Measurements from ENCODE around the gene BMP5.

BMP5 gene

GRCh38 chr6:55841341-55841740, 34.0 kb downstream of the BMP5 start:
- H3K4me3 ChIP-seq (ENCODE audit: low read length): no peak overlapping the region
- no peak for TF ChIP-seq ZNF274 (IDR thresholded peaks at IDR 0.05; ENCODE audit: low read depth, low read length)

DNA sequence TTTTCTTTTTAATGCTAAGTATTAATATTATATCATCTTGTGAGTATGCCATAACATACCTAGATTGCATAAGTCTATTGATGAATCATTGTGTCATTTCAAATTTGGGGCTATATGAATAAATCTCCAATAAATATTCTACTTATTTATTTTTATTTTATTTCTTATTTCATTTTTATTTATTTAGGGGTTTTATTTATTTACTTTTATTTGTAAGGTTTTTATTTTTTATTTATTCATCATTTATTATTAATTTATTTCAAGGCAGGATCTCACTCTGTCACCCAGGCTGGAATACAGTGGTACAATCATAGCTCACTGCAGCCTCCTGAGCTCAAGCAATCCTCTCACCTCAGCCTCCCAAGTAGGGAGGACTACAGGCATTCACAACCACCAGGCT, 36.3 kb downstream of the BMP5 start:
- H3K4me3 ChIP-seq (ENCODE audit: low read length): no peak overlapping the region
- TF ChIP-seq ZNF274 (IDR thresholded peaks at IDR 0.05; ENCODE audit: low read depth, low read length): no peak

GRCh38 chr6:55836945-55837344, 38.4 kb downstream of the BMP5 start:
- TF ChIP-seq ZNF274 (IDR thresholded peaks at IDR 0.05; ENCODE audit: low read depth, low read length): no peak
- no peak overlapping the region for H3K4me3 ChIP-seq (ENCODE audit: low read length)

DNA sequence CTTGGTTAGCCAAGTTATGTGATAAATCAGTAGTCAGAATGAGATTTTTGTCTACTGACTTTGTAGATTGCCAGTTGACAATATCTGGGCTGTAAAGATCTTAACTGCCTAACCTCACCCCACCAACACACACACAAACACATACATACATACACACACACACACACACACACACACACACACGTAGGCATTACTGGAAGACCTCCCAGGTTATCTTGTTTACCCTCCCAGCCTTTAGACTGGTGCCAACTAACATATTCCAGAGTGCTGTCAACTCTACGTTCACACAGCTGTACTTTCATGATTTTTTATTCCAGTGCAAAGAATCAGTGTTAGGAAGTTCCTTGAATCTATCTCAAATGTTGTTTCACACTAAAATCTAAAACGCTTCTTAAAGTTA, 38.9 kb downstream of the BMP5 start:
- H3K4me3 ChIP-seq (ENCODE audit: low read length): no peak overlapping the region
- no peak for TF ChIP-seq ZNF274 (IDR thresholded peaks at IDR 0.05; ENCODE audit: low read depth, low read length)

GRCh38 chr6:55835220-55835619, 40.2 kb downstream of the BMP5 start:
- no peak overlapping the region for H3K4me3 ChIP-seq (ENCODE audit: low read length)
- no peak for TF ChIP-seq ZNF274 (IDR thresholded peaks at IDR 0.05; ENCODE audit: low read depth, low read length)

DNA sequence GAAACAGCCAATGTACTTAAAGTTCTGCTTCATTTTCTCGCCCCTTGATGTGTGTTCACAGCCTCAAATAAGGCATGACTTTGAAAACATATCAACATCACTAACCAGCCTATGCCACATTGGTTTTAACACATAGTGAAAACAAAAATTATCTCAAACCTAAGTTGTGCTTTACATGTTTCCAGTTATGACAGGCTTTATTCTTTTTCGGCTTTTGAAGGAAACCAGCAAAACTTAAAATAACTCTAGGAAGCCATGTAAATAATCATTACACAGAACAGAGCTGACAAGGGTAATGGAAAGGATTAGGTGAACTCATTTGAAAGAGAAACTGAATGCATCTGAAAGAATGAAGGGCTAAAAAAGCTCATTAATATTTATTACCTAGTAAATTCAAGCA, 42.1 kb downstream of the BMP5 start:
- no peak overlapping the region for H3K4me3 ChIP-seq (ENCODE audit: low read length)
- no peak for TF ChIP-seq ZNF274 (IDR thresholded peaks at IDR 0.05; ENCODE audit: low read depth, low read length)

DNA sequence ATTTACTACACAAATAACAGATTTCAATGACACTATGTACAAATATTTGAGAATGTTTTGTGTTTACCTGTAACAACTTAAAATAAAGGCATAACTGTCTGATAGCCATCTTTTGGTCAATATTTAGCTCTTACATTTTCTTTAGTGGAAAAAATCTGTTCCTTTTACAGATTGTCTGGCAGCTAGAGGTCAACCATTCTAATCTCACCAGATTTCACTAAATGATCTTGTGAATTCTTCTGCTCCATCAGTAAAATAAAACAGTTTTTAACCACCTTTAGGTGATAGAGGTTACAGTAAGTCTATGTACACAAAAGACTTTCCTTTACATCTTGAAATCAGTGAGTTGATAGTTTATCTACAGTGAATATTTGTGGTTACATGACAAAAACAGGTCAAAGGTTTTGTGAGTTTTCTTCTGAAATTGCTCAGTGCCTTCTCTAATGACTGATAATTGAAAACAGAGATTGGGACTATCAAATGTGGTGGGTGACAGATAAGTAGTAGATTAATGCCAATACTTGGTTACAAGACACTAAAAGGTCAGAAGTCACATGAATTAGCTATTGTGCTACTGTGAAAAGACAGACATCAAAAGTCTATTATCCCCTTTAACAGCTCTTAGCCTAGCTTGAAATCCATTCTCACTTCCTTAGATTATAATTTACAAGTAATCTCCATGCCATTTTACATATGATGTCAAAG, 47.4 kb downstream of the BMP5 start:
- TF ChIP-seq ZNF274 (IDR thresholded peaks at IDR 0.05; ENCODE audit: low read depth, low read length): no peak
- no peak overlapping the region for H3K4me3 ChIP-seq (ENCODE audit: low read length)

DNA sequence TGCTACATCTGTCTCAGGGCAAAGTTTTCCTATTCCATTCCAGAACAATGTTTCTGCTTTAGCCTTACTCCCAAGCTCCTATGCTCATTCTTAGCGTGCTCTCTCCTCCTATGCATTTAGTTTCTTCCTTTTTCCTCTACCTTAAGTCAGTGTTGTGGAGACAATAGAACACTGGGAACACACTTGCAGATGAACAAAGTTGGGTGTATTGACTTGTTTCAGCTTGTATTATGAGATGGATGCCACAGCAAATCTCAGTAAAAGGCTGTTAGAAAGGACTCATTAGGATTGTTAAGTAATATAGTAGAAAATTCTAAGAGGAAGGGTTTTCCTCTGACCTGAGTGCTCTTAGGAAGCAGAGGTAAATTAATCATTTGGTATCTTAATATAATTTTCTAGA, 48.4 kb downstream of the BMP5 start:
- no peak overlapping the region for H3K4me3 ChIP-seq (ENCODE audit: low read length)
- TF ChIP-seq ZNF274 (IDR thresholded peaks at IDR 0.05; ENCODE audit: low read depth, low read length): no peak

- no peak for TF ChIP-seq ZNF274 (IDR thresholded peaks at IDR 0.05; ENCODE audit: low read depth, low read length)
- no peak overlapping the region for H3K4me3 ChIP-seq (ENCODE audit: low read length)
Observed at GRCh38 chr6:55825402-55826051, 49.9 kb downstream of the BMP5 start.

DNA sequence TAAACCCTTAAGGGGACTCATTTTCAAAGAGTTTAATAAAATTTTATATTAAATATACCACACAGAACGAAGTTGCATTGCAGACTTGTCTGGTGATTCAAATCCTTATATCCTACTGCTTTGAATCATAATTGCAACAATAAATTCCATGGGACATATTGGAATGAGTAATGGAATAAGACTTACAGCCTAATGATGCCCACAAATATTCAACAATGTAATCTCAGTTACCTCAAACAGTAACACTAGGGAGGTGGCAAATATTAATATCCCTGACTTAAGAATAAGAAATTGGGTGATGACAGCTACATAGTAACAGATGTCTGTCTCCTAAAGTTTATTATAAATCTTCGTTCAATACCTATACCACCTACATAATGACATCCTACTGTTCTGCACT, 52.6 kb downstream of the BMP5 start:
- H3K4me3 ChIP-seq (ENCODE audit: low read length): no peak overlapping the region
- TF ChIP-seq ZNF274 (IDR thresholded peaks at IDR 0.05; ENCODE audit: low read depth, low read length): no peak

GRCh38 chr6:55822005-55822404, 53.4 kb downstream of the BMP5 start:
- TF ChIP-seq ZNF274 (IDR thresholded peaks at IDR 0.05; ENCODE audit: low read depth, low read length): no peak
- no peak overlapping the region for H3K4me3 ChIP-seq (ENCODE audit: low read length)

DNA sequence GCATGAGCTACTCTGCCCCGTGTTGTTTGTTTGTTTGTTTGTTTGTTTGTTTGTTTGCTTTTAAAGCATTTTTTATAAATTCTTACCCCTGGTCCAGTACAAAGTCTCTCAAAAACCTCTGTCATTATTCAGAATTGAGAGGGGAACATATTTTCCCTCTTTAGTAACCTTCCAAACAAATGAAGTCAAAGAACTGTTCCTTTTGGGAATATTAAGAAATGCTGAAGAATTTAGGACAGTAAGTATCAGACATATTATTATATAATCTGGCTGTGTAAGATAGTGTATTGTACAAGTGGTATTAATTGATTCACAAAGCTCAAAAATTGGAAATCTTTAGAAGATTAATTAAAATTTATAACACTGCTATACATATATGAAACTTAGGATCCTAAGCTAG, 54.7 kb downstream of the BMP5 start:
- no peak for TF ChIP-seq ZNF274 (IDR thresholded peaks at IDR 0.05; ENCODE audit: low read depth, low read length)
- no peak overlapping the region for H3K4me3 ChIP-seq (ENCODE audit: low read length)

GRCh38 chr6:55819811-55820210, 55.6 kb downstream of the BMP5 start:
- H3K4me3 ChIP-seq (ENCODE audit: low read length): no peak overlapping the region
- no peak for TF ChIP-seq ZNF274 (IDR thresholded peaks at IDR 0.05; ENCODE audit: low read depth, low read length)

DNA sequence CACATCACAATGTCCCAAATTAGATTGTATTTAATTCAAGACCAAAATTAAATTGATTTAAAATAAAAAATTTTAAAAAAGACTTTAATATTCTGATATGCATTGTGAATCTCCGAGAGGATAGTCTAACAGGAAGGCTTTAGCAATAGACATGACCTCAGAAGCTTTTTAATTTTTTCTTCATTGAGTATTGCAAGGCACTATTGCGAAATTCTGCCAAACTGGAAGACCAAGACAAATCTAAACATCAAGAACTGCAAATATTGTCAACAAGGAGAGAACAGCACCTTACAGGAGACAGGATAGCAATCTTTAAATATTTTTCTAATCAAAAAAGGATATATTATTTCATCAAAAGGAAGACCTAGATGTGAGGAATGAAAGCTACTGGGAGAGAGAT, 56.9 kb downstream of the BMP5 start:
- TF ChIP-seq ZNF274 (IDR thresholded peaks at IDR 0.05; ENCODE audit: low read depth, low read length): no peak
- H3K4me3 ChIP-seq (ENCODE audit: low read length): no peak overlapping the region

- no peak overlapping the region for H3K4me3 ChIP-seq (ENCODE audit: low read length)
- TF ChIP-seq ZNF274 (IDR thresholded peaks at IDR 0.05; ENCODE audit: low read depth, low read length): no peak
Observed at GRCh38 chr6:55812509-55812908, 62.9 kb downstream of the BMP5 start.

- no peak overlapping the region for H3K4me3 ChIP-seq (ENCODE audit: low read length)
- TF ChIP-seq ZNF274 (IDR thresholded peaks at IDR 0.05; ENCODE audit: low read depth, low read length): no peak
Observed at GRCh38 chr6:55811074-55811473, 64.3 kb downstream of the BMP5 start.
